CD4-positive, alpha-beta memory T cell (primary cell): ENCODE results near the gene RPL13A. TPM values are rescaled to one million over a fixed set of nuclear protein-coding genes. Genes with fewer than 3 reads are reported as not detected.
A peak's percentile ranks its signal among the peaks of the same experiment; 100 is the strongest.
"Not testable (repeated sequence)": the region's sequence is repeated elsewhere in the genome, so short reads cannot be mapped to it uniquely, and the experiment has no call there.

Source experiments
- CTCF ChIA-PET: fragments of 350-600 bp; sonication (Branson Sonifier 250); formaldehyde crosslinking; loops from one replicate; lab custom pipeline; 2021; ENCODE audit warnings: inconsistent platforms; ENCODE audit not compliant: partially characterized antibody; lab: Charles Lee
- POLR2A ChIA-PET: fragments of 350-600 bp; sonication (Branson Sonifier 250); formaldehyde crosslinking; loops from one replicate; lab custom pipeline; 2021; ENCODE audit not compliant: partially characterized antibody; lab: Charles Lee
- DNase-seq, 5 donors: peaks; one replicate each; pipeline versions ENCODE4 v3.0.0 to v3.0.0-alpha.2; 2020 to 2022; ENCODE audit warnings: mixed read lengths in 1 of 5
- H3K27ac ChIP-seq: one replicate; pipeline ENCODE4 v1.7.0; 2013; ENCODE audit warnings: low read depth, low read length
- H3K27me3 ChIP-seq: 2 replicates; pipeline ENCODE4 v1.7.0; 2013; ENCODE audit warnings: mild to moderate bottlenecking, low read length, moderate library complexity; ENCODE audit not compliant: insufficient read depth
- H3K36me3 ChIP-seq: 2 replicates; pipeline ENCODE4 v1.7.0; 2013; ENCODE audit warnings: mild to moderate bottlenecking, low read length, moderate library complexity; ENCODE audit not compliant: insufficient read depth
- H3K4me1 ChIP-seq: 2 replicates; pipeline ENCODE4 v1.7.0; 2013; ENCODE audit warnings: mild to moderate bottlenecking, low read length, moderate library complexity; ENCODE audit not compliant: insufficient read depth
- H3K4me3 ChIP-seq, 2 donors: one replicate each; pipeline ENCODE4 v1.7.0; 2013; ENCODE audit warnings: low read length in 2 of 2, mild to moderate bottlenecking in 1 of 2
- H3K9me3 ChIP-seq, 2 donors: one replicate each; pipeline ENCODE4 v1.7.0; 2013; ENCODE audit warnings: low read length in 2 of 2, control low read depth in 1 of 2; ENCODE audit not compliant: control insufficient read depth in 1 of 2
- H3K27ac Mint-ChIP-seq, 7 donors: one replicate each; pipeline ENCODE4 v1.8.0; 2020 to 2021; ENCODE audit warnings: mixed read lengths in 7 of 7, mild to moderate bottlenecking in 6 of 7, inconsistent platforms in 3 of 7, moderate library complexity in 3 of 7
- H3K27me3 Mint-ChIP-seq, 2 donors: one replicate each; pipeline ENCODE4 v1.8.0; 2020 to 2021; ENCODE audit warnings: mixed read lengths in 2 of 2
- H3K36me3 Mint-ChIP-seq, 2 donors: one replicate each; pipeline ENCODE4 v1.8.0; 2020 to 2021; ENCODE audit warnings: mixed read lengths in 2 of 2, inconsistent platforms in 1 of 2, mild to moderate bottlenecking in 1 of 2
- H3K4me1 Mint-ChIP-seq, 4 donors: one replicate each; pipeline ENCODE4 v1.8.0; 2020 to 2021; ENCODE audit warnings: mixed read lengths in 4 of 4, mild to moderate bottlenecking in 1 of 4
- H3K4me3 Mint-ChIP-seq, 8 donors: one replicate each; pipeline ENCODE4 v1.8.0; 2020 to 2021; ENCODE audit warnings: mixed read lengths in 8 of 8, mild to moderate bottlenecking in 7 of 8, moderate library complexity in 6 of 8, inconsistent platforms in 3 of 8
- H3K9me3 Mint-ChIP-seq, 8 donors: one replicate each; pipeline ENCODE4 v1.8.0; 2020 to 2021; ENCODE audit warnings: mixed read lengths in 8 of 8, mild to moderate bottlenecking in 5 of 8, inconsistent platforms in 3 of 8, moderate library complexity in 1 of 8
- intact Hi-C: fragments of 100-400 bp; cut with micrococcal nuclease; formaldehyde crosslinking; loops from one replicate; pipeline ENCODE4 v1.15.1; 2023
- polyA plus RNA-seq, 2 donors: library from polyadenylated mRNA; unstranded; fragments of 300-500 nt; fragmentation: Illumina TruSeq; gene quantifications; one replicate each; pipeline ENCODE4 v1.2.3, GENCODE V29; 2021
- total RNA-seq, 2 experiments: library from RNA; stranded (reverse); gene quantifications; one replicate each; pipeline ENCODE4 v1.2.3, GENCODE V29; 2021

The RPL13A gene
- total and polyA plus RNA-seq, 4 experiments from 2014 or later: 1,827 to 5,661 (median 4,281) TPM

- CTCF ChIA-PET: interaction anchor here (0.5 to 15.5 kb wide), 6 partner anchors 29 to 663 kb away, joined by 3 to 227 read pairs (median 9); partner anchors contain the start of gene FLT3LG
- Mint-ChIP-seq H3K36me3 (peaks cover 5 to 16% of the 10 kb centered on the region in 2 donors), H3K4me1 (peaks cover 20 to 51% (median 29%) of the 10 kb centered on the region in 4 donors), H3K27me3 (peaks cover 45 to 56% of the 10 kb centered on the region in 2 donors), H3K27ac (peak overlapping the region in 5 of 7 donors; percentile 42 to 85 (median 65)), H3K9me3 (peaks cover 0 to 4% (median 0%) of the 10 kb centered on the region in 8 donors), H3K4me3 (peak overlapping the region; percentile 31 to 85 (median 80))
- POLR2A ChIA-PET: interaction anchor here (0.6 to 2.9 kb wide), 8 partner anchors 10 to 54 kb away, joined by 3 to 15 read pairs (median 4); partner anchors contain the start of genes PIH1D1, RPL13A and RPS11
- Histone ChIP-seq H3K4me3 (no peak overlapping the region), H3K9me3 (no peaks in the 10 kb centered on the region), H3K27me3 (peaks cover 50% of the 10 kb centered on the region), H3K27ac (no peak overlapping the region), H3K36me3 (peaks cover 5% of the 10 kb centered on the region), H3K4me1 (peaks cover 31% of the 10 kb centered on the region)
- DNase-seq: no peak
- intact Hi-C loops: loop anchor here (2.0 kb wide), 1 partner anchor 235 kb away; the partner anchor contains the start of gene PRMT1
Measured at GRCh38 chr19:49441960-49442350, 45.5 kb upstream of the RPL13A start.

- peaks cover 48% of the 10 kb centered on the region for H3K27me3 ChIP-seq
- Mint-ChIP-seq H3K4me1 (peaks cover 20 to 51% (median 29%) of the 10 kb centered on the region in 4 donors), H3K4me3 (peak overlapping the region; percentile 77 to 85 (median 82)), H3K9me3 (peaks cover 0 to 4% (median 0%) of the 10 kb centered on the region in 8 donors), H3K27me3 (peaks cover 42 to 53% of the 10 kb centered on the region in 2 donors), H3K27ac (peak overlapping the region in 5 of 7 donors; percentile 9 to 85 (median 47)), H3K36me3 (peaks cover 5 to 20% of the 10 kb centered on the region in 2 donors)
- ChIA-PET POLR2A (interaction anchor here (0.9 to 2.9 kb wide), 10 partner anchors 10 to 54 kb away, joined by 3 to 15 read pairs (median 4); partner anchors contain the start of genes PIH1D1, RPL13A and RPS11), CTCF (interaction anchor here (1.0 to 15.5 kb wide), 6 partner anchors 29 to 53 kb away, joined by 3 to 227 read pairs (median 9); partner anchors contain the start of gene FLT3LG)
- DNase-seq: no peak
- peak overlapping the region in 1 of 2 donors; percentile 72 for H3K4me3 ChIP-seq
- intact Hi-C loops: loop anchor here (2.0 kb wide), 1 partner anchor 234 kb away; the partner anchor contains the start of gene PRMT1
- no peaks in the 10 kb centered on the region for H3K9me3 ChIP-seq
- peaks cover 31% of the 10 kb centered on the region for H3K4me1 ChIP-seq
- H3K36me3 ChIP-seq: peaks cover 9% of the 10 kb centered on the region
- no peak overlapping the region for H3K27ac ChIP-seq
Measured at GRCh38 chr19:49442354-49442753, 45.1 kb upstream of the RPL13A start.

DNA sequence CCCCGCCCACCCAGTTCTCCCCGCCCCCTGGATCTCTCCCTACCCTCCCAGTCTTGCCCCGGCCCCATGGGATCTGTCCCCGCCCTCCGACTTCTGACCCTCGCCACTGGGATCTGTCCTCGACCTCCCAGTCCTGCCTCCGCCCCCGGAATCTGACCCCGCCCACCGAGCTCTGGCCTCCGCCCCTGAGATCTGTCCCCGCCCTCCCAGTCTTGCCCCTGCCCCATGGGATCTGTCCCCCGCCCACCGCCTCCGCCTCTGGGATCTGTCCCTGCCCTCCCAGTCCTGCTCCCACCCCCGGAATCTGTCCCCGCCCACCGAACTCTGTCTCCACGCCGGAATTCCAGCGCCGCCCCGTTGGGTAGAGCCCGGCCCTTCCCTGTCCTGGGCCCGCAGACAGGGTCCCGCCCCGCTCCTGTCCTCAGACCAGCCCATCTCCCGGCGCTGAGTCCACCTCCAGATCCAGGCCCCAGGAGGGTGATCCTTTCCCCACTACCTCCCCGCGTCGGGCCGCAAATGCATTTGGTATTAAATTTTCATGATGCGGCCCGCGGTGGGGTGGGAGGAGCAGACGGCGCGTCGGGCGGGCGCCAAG, 44.5 kb upstream of the RPL13A start:
- POLR2A ChIA-PET: interaction anchor here (0.6 to 2.9 kb wide), 10 partner anchors 9 to 53 kb away, joined by 3 to 15 read pairs (median 6); partner anchors contain the start of genes PIH1D1, RPL13A and RPS11
- peaks cover 20 to 51% (median 29%) of the 10 kb centered on the region in 4 donors for H3K4me1 Mint-ChIP-seq

DNA sequence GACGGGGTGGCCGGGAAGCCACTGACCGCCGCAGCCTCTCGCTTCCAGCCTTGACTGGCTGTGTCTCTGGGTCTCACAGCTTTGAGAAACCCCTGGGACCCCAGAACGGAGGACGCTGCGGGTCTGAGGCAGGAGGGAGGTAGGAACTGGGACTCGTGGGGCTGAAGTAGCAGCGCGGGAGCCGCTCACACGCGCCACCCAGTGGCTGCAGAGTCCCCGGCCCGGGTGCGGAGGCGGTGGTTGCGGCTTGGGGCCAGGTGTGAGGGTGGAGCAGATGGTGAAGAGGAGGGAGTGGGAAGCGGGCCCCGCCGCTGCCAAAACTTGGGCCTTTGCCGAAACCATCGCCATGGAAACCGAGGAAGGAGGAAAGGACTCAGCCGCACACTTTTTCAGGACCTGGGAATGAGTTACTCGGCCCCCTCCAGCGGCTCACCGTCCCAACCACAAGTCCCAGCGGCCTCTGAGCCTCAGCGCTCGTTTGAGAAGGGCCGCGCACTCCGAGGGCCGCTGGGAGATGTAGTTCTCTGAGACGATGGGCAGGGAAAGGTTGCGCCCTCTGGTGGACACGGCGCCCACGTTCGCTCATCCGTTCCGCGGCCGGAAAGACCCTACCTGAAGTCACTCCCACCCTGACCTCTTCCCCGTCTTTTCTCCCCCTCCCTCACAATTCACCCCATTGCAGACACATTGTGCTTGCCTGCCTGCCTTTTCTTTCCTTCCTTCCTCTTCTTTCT, 43.9 kb upstream of the RPL13A start:
- Mint-ChIP-seq H3K36me3 (peaks cover 10 to 27% of the 10 kb centered on the region in 2 donors), H3K9me3 (peaks cover 0 to 4% (median 0%) of the 10 kb centered on the region in 8 donors), H3K4me3 (peak overlapping the region; percentile 78 to 93 (median 82)), H3K27ac (peak overlapping the region; percentile 88 to 96 (median 93)), H3K27me3 (peaks cover 31 to 41% of the 10 kb centered on the region in 2 donors), H3K4me1 (peaks cover 18 to 56% (median 34%) of the 10 kb centered on the region in 4 donors)
- CTCF ChIA-PET: interaction anchor here (1.0 to 15.5 kb wide), 11 partner anchors 10 to 126 kb away, joined by 3 to 227 read pairs (median 6); partner anchors contain the start of genes ALDH16A1 and FLT3LG
- intact Hi-C loops: loop anchor here (1.0 to 2.0 kb wide), 9 partner anchors 8 to 233 kb away; partner anchors contain the start of genes CD37, DKKL1, FLT3LG and PIH1D1
- peaks cover 36% of the 10 kb centered on the region for H3K27me3 ChIP-seq
- H3K27ac ChIP-seq: peak overlapping the region; percentile 25
- H3K36me3 ChIP-seq: peaks cover 19% of the 10 kb centered on the region
- DNase-seq: peak; percentile 93 to 95 (median 94)
- peaks cover 31% of the 10 kb centered on the region for H3K4me1 ChIP-seq
- H3K9me3 ChIP-seq: no peaks in the 10 kb centered on the region
- H3K4me3 ChIP-seq: peak overlapping the region in 1 of 2 donors; percentile 72
- POLR2A ChIA-PET: interaction anchor here (0.6 to 3.2 kb wide), 12 partner anchors 8 to 53 kb away, joined by 3 to 22 read pairs (median 6); partner anchors contain the start of genes GFY, PIH1D1 and RPS11

More for the DNA sequence above, 44.5 kb upstream of the RPL13A start:
- peaks cover 38 to 48% of the 10 kb centered on the region in 2 donors for H3K27me3 Mint-ChIP-seq
- H3K27ac ChIP-seq: no peak overlapping the region
- peaks cover 5 to 23% of the 10 kb centered on the region in 2 donors for H3K36me3 Mint-ChIP-seq
- H3K4me3 ChIP-seq: peak overlapping the region in 1 of 2 donors; percentile 72
- intact Hi-C loops: loop anchor here (1.0 to 2.0 kb wide), 9 partner anchors 8 to 234 kb away; partner anchors contain the start of genes CD37, DKKL1, FLT3LG and PIH1D1
- CTCF ChIA-PET: interaction anchor here (1.0 to 15.5 kb wide), 5 partner anchors 28 to 51 kb away, joined by 3 to 227 read pairs (median 12); partner anchors contain the start of gene FLT3LG
- H3K36me3 ChIP-seq: peaks cover 12% of the 10 kb centered on the region
- peak in 1 of 5 donors; percentile 63 for DNase-seq
- peaks cover 0 to 4% (median 0%) of the 10 kb centered on the region in 8 donors for H3K9me3 Mint-ChIP-seq
- H3K4me1 ChIP-seq: peaks cover 31% of the 10 kb centered on the region
- peak overlapping the region in 4 of 7 donors; percentile 30 to 94 (median 76) for H3K27ac Mint-ChIP-seq
- H3K9me3 ChIP-seq: no peaks in the 10 kb centered on the region
- H3K27me3 ChIP-seq: peaks cover 43% of the 10 kb centered on the region
- H3K4me3 Mint-ChIP-seq: peak overlapping the region; percentile 78 to 93 (median 82)

DNA sequence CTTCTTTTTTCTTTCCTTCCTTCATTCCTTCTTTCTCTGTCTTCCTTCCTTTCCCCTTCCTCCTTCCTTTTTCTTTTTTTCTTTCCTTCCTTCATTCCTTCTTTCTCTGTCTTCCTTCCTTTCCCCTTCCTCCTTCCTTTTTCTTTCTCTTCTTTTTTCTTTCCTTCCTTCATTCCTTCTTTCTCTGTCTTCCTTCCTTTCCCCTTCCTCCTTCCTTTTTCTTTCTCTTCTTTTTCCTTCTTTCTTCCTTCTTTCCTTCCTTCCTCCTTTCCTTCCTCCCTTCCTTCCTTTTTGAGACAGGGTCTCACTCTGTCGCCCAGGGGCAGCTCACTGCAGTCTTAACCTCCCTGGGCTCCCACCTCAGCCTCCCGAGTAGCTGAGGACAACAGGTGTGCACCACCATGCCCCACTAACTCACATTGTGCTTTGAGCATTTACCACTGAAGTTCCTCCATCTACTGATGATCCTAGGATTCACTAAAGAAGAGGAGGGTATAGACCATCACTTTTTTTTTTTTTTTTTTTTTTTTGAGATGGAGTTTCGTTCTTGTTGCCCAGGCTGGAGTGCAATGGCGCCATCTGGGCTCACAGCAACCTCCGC, 43.2 kb upstream of the RPL13A start:
- H3K9me3 ChIP-seq, intact Hi-C loops, H3K27ac ChIP-seq, H3K9me3 Mint-ChIP-seq, DNase-seq: not testable (repeated sequence)
- Histone ChIP-seq H3K4me3 (peak overlapping the region in 1 of 2 donors; percentile 72), H3K36me3 (peaks cover 24% of the 10 kb centered on the region), H3K27me3 (peaks cover 29% of the 10 kb centered on the region), H3K4me1 (peaks cover 31% of the 10 kb centered on the region)
- H3K27ac Mint-ChIP-seq: peak overlapping the region in 5 of 7 donors; percentile 88 to 94 (median 93)
- H3K27me3 Mint-ChIP-seq: peaks cover 26 to 34% of the 10 kb centered on the region in 2 donors
- H3K4me3 Mint-ChIP-seq: peak overlapping the region; percentile 76 to 93 (median 82)
- ChIA-PET CTCF (interaction anchor here (0.7 to 15.5 kb wide), 11 partner anchors 9 to 235 kb away, joined by 3 to 227 read pairs (median 5); partner anchors contain the start of genes ALDH16A1 and FLT3LG), POLR2A (interaction anchor here (0.6 to 4.8 kb wide), 9 partner anchors 9 to 52 kb away, joined by 3 to 26 read pairs (median 4); partner anchors contain the start of genes ALDH16A1, FLT3LG, GFY and RPS11)
- peaks cover 13 to 29% of the 10 kb centered on the region in 2 donors for H3K36me3 Mint-ChIP-seq
- peaks cover 18 to 57% (median 37%) of the 10 kb centered on the region in 4 donors for H3K4me1 Mint-ChIP-seq

DNA sequence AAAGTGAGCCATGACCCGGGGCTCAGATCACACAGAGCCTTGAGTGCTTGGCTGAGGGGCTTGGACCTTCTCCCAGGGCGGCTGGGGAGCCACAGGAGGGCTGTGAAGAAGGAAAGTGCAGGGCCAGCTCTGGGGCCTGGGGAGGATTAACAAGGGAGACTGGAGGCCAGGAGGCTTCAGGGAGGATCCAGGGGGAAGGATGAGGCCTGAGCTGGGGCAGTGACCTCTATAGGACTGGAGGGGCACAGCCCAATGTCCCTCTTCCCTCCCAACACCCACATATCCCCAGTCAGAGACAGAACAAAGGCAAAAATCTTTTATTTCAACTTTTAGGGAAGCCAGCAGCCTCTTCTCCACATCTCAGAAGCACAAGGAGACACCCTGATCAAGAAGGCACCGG, 41.4 kb upstream of the RPL13A start:
- intact Hi-C loops: no loop called here

More for the DNA sequence above, 41.4 kb upstream of the RPL13A start:
- no peak for DNase-seq
- H3K27me3 ChIP-seq: peaks cover 11% of the 10 kb centered on the region
- peaks cover 10 to 17% of the 10 kb centered on the region in 2 donors for H3K27me3 Mint-ChIP-seq
- no peak overlapping the region for H3K4me3 Mint-ChIP-seq
- no peak overlapping the region for H3K4me3 ChIP-seq
- CTCF ChIA-PET: interaction anchor here (0.7 to 15.5 kb wide), 9 partner anchors 10 to 230 kb away, joined by 3 to 227 read pairs (median 5); partner anchors contain the start of gene FLT3LG
- peaks cover 38% of the 10 kb centered on the region for H3K4me1 ChIP-seq
- H3K36me3 ChIP-seq: peaks cover 27% of the 10 kb centered on the region
- POLR2A ChIA-PET: interaction anchor here (1.3 to 4.8 kb wide), 5 partner anchors 19 to 54 kb away, joined by 3 to 26 read pairs (median 7); partner anchors contain the start of gene FLT3LG
- peaks cover 21 to 40% of the 10 kb centered on the region in 2 donors for H3K36me3 Mint-ChIP-seq
- H3K27ac ChIP-seq: no peak overlapping the region
- H3K9me3 ChIP-seq: no peaks in the 10 kb centered on the region
- H3K9me3 Mint-ChIP-seq: peaks cover 0 to 7% (median 0%) of the 10 kb centered on the region in 8 donors
- H3K4me1 Mint-ChIP-seq: peaks cover 22 to 57% (median 42%) of the 10 kb centered on the region in 4 donors
- peak overlapping the region in 4 of 7 donors; percentile 30 to 55 (median 48) for H3K27ac Mint-ChIP-seq
